Panc1 (cell line): ENCODE measurements around the gene DDX53. TPM values are rescaled to one million over a fixed set of nuclear protein-coding genes. Genes with fewer than 3 reads are reported as not detected.

Experiments
- ATAC-seq: fragments of 200-7000 bp; cut with Tn5 transposase; 2 replicates; pipeline ENCODE4 v1.9.1; 2020; ENCODE audit warnings: mild to moderate bottlenecking, moderate library complexity
- BruUV-seq: library from RNA; stranded (reverse); fragments of 400-500 nt; replicated peaks from 2 replicates; lab custom pipeline; 2021; lab: Mats Ljungman, UMichigan
- CTCF ChIA-PET: fragments of 300-600 bp; sonication (Branson Sonifier 250); formaldehyde crosslinking; loops from one replicate; lab custom pipeline; 2022; ENCODE audit warnings: antibody characterized with exemption; lab: Charles Lee
- POLR2A ChIA-PET: fragments of 300-600 bp; sonication (Branson Sonifier 250); formaldehyde crosslinking; loops from one replicate; lab custom pipeline; 2022; ENCODE audit warnings: antibody characterized with exemption; lab: Charles Lee
- DNase-seq: peaks from one replicate; pipeline ENCODE4 v3.0.0-alpha.2; 2010; ENCODE audit warnings: low read depth, low spot score
- H3K27ac ChIP-seq: 2 replicates; pipeline ENCODE4 v1.5.1; 2011; ENCODE audit warnings: mild to moderate bottlenecking, low read length, inconsistent platforms
- H3K27me3 ChIP-seq: fragments of 200-500 bp; sonication (Bioruptor generic); 2 replicates; pipeline ENCODE4 v1.6.0; 2014; ENCODE audit warnings: low read length, inconsistent platforms; ENCODE audit not compliant: control insufficient read depth, insufficient read depth
- H3K36me3 ChIP-seq: fragments of 200-500 bp; sonication (Bioruptor generic); 2 replicates; pipeline ENCODE4 v1.5.1; 2014; ENCODE audit warnings: inconsistent platforms, mild to moderate bottlenecking, low read length, moderate library complexity; ENCODE audit not compliant: control insufficient read depth, insufficient read depth
- H3K4me1 ChIP-seq: 2 replicates; pipeline ENCODE4 v1.5.1; 2011; ENCODE audit warnings: inconsistent platforms, mild to moderate bottlenecking, low read length, moderate library complexity; ENCODE audit not compliant: control insufficient read depth, insufficient read depth
- H3K4me3 ChIP-seq, 2 experiments: 2 replicates each; pipeline ENCODE4 v1.5.1; 2011 to 2012; ENCODE audit warnings: low read depth in 2 of 2, low read length in 2 of 2, mild to moderate bottlenecking in 2 of 2, inconsistent platforms in 1 of 2, moderate library complexity in 1 of 2
- H3K9me3 ChIP-seq: fragments of 200-500 bp; sonication (Bioruptor generic); 2 replicates; pipeline ENCODE4 v1.5.1; 2014; ENCODE audit warnings: low read depth, mild to moderate bottlenecking, inconsistent platforms, low read length, moderate library complexity; ENCODE audit not compliant: control insufficient read depth, insufficient read depth
- CTCF ChIP-seq: fragments of 450-650 bp; IDR thresholded peaks from 2 replicates; pipeline ENCODE4 v1.5.1; 2017; ENCODE audit warnings: mild to moderate bottlenecking
- POLR2AphosphoS5 ChIP-seq: IDR thresholded peaks from 2 replicates; pipeline ENCODE4 v1.6.1; 2012; ENCODE audit warnings: mild to moderate bottlenecking, low read depth, low read length, moderate library complexity
- REST ChIP-seq, 2 experiments: IDR thresholded peaks; 2 replicates each; pipeline ENCODE4 v1.6.1; 2011 to 2012; ENCODE audit warnings: low read depth in 2 of 2, control low read depth in 1 of 2, low read length in 1 of 2, mild to moderate bottlenecking in 1 of 2, moderate library complexity in 1 of 2; ENCODE audit not compliant: insufficient read depth in 1 of 2
- SIN3A ChIP-seq: IDR thresholded peaks from 2 replicates; pipeline ENCODE4 v1.6.1; 2012; ENCODE audit warnings: low read depth, mild to moderate bottlenecking, low read length, moderate library complexity, borderline replicate concordance; ENCODE audit not compliant: insufficient read depth
- TCF7L2 ChIP-seq: IDR thresholded peaks from 2 replicates; pipeline ENCODE4 v1.6.1; 2011; ENCODE audit warnings: mild to moderate bottlenecking, low read depth, low read length, inconsistent platforms
- in situ Hi-C: cut with HindIII; loops from 2 replicates; pipeline ENCODE4 v1.10.0; 2016; ENCODE audit warnings: low sequenced_read_pairs, low pct_unique_long_range_greater_than_20kb
- intact Hi-C: fragments of 100-400 bp; cut with micrococcal nuclease; formaldehyde crosslinking; loops from one replicate; pipeline ENCODE4 v1.10.0; 2022; ENCODE audit not compliant: unreplicated experiment
- total RNA-seq: library from RNA; stranded (reverse); gene quantifications from one replicate; pipeline ENCODE4 v1.2.1, GENCODE V29; 2021; ENCODE audit not compliant: unreplicated experiment

Gene DDX53
- total RNA-seq, 1 experiment from 2014 or later = not detected

- POLR2A ChIA-PET = no interaction called here
- intact Hi-C loops = no loop called here
- Histone ChIP-seq H3K27ac (no peak overlapping the region), H3K9me3 (no peaks in the 10 kb centered on the region), H3K4me1 (no peaks in the 10 kb centered on the region), H3K27me3 (no peaks in the 10 kb centered on the region), H3K4me3 (no peak overlapping the region), H3K36me3 (no peaks in the 10 kb centered on the region)
- no peak for ATAC-seq
- CTCF ChIA-PET = no interaction called here
- BruUV-seq = no TSS peak
- no peak for DNase-seq
- TF ChIP-seq TCF7L2 = no peak
- no peak for TF ChIP-seq SIN3A
- TF ChIP-seq CTCF = no peak
- TF ChIP-seq POLR2AphosphoS5 = no peak
- no peak for TF ChIP-seq REST (IDR thresholded peaks at IDR 0.05; ENCODE audit: insufficient read depth in 1 of 2, low read depth in 2 of 2, low read length in 1 of 2)
- in situ Hi-C loops = no loop called here
Measured at GRCh38 chrX:22970861-22971260, 28.9 kb upstream of the DDX53 start.

GRCh38 chrX:22974616-22975015 lies 25.1 kb upstream of the DDX53 start:
- BruUV-seq = no TSS peak
- Histone ChIP-seq H3K4me3 (no peak overlapping the region), H3K9me3 (no peaks in the 10 kb centered on the region), H3K4me1 (no peaks in the 10 kb centered on the region), H3K27ac (no peak overlapping the region), H3K36me3 (no peaks in the 10 kb centered on the region), H3K27me3 (no peaks in the 10 kb centered on the region)
- intact Hi-C loops = no loop called here
- CTCF ChIA-PET = no interaction called here
- DNase-seq (no peak), ATAC-seq (no peak)
- TF ChIP-seq SIN3A (no peak), CTCF (no peak), REST (IDR thresholded peaks at IDR 0.05; ENCODE audit: insufficient read depth in 1 of 2, low read depth in 2 of 2, low read length in 1 of 2) (no peak), TCF7L2 (no peak), POLR2AphosphoS5 (no peak)
- in situ Hi-C loops = no loop called here
- POLR2A ChIA-PET = no interaction called here
